HepG2 (cell line): ENCODE measurements around the gene FASTK. TPM values are rescaled to one million over a fixed set of nuclear protein-coding genes. Genes with fewer than 3 reads are reported as not detected.

Experiments
- EP300 ChIP-seq, 3 experiments: sonication (generic) in 1 of 3; formaldehyde crosslinking in 1 of 3; IDR thresholded peaks; 2 replicates each; pipeline versions ENCODE4 v1.5.1 to v1.6.1; 2011 to 2020; ENCODE audit warnings: low read depth in 2 of 3, low read length in 2 of 3, borderline replicate concordance in 1 of 3, improper control_type of control experiment in 1 of 3, mild to moderate bottlenecking in 1 of 3, missing genetic modification reagents in 1 of 3, moderate library complexity in 1 of 3
- ETV6 ChIP-seq: sonication (generic); formaldehyde crosslinking; conservative IDR thresholded peaks from 2 replicates; pipeline ENCODE4 v1.4.0; 2020; ENCODE audit warnings: missing genetic modification reagents
- GTF2F1 ChIP-seq: fragments of 150-350 bp; IDR thresholded peaks from 2 replicates; pipeline ENCODE4 v1.6.1; 2014; ENCODE audit warnings: low read length
- HCFC1 ChIP-seq: fragments of 150-350 bp; IDR thresholded peaks from 2 replicates; pipeline ENCODE4 v1.6.1; 2014; ENCODE audit warnings: low read depth, low read length
- HNRNPK ChIP-seq: fragments of 200-400 bp; formaldehyde crosslinking; IDR thresholded peaks from 2 replicates; pipeline ENCODE4 v1.6.1; 2018; ENCODE audit warnings: low read length, low read depth, moderate library complexity, mild to moderate bottlenecking; ENCODE audit not compliant: poor library complexity, severe bottlenecking
- JUN ChIP-seq: sonication (generic); formaldehyde crosslinking; IDR thresholded peaks from 2 replicates; pipeline ENCODE4 v1.4.0; 2020; ENCODE audit warnings: mild to moderate bottlenecking, missing genetic modification reagents
- KAT7 ChIP-seq: IDR thresholded peaks from 2 replicates; pipeline ENCODE4 v1.6.1; 2018; ENCODE audit warnings: borderline replicate concordance, missing compliant biosample characterization
- MIXL1 ChIP-seq: IDR thresholded peaks from 2 replicates; pipeline ENCODE4 v1.6.1; 2016
- NKX3-1 ChIP-seq: sonication (generic); formaldehyde crosslinking; IDR thresholded peaks from 2 replicates; pipeline ENCODE4 v1.5.0; 2020; ENCODE audit warnings: missing genetic modification reagents
- RFXAP ChIP-seq: sonication (generic); formaldehyde crosslinking; IDR thresholded peaks from 2 replicates; pipeline ENCODE4 v1.4.0; 2020; ENCODE audit warnings: missing genetic modification reagents, borderline replicate concordance
- ZNF451 ChIP-seq: sonication (generic); formaldehyde crosslinking; IDR thresholded peaks from 2 replicates; pipeline ENCODE4 v1.5.0; 2020; ENCODE audit warnings: mild to moderate bottlenecking, missing genetic modification reagents
- ZNF547 ChIP-seq: sonication (generic); formaldehyde crosslinking; IDR thresholded peaks from 2 replicates; pipeline ENCODE4 v1.5.1; 2020; ENCODE audit warnings: mild to moderate bottlenecking, missing genetic modification reagents
- ZNF605 ChIP-seq: sonication (generic); formaldehyde crosslinking; IDR thresholded peaks from 2 replicates; pipeline ENCODE4 v1.8.0; 2022; ENCODE audit warnings: mild to moderate bottlenecking, missing genetic modification reagents
- ZNF670 ChIP-seq: sonication (generic); formaldehyde crosslinking; IDR thresholded peaks from 2 replicates; pipeline ENCODE4 v1.8.0; 2022; ENCODE audit warnings: mild to moderate bottlenecking, missing genetic modification reagents, borderline replicate concordance
- ZNF776 ChIP-seq: sonication (generic); formaldehyde crosslinking; IDR thresholded peaks from 2 replicates; pipeline ENCODE4 v1.4.0; 2020; ENCODE audit warnings: mild to moderate bottlenecking, missing genetic modification reagents
- ZZZ3 ChIP-seq: sonication (generic); formaldehyde crosslinking; IDR thresholded peaks from 2 replicates; pipeline ENCODE4 v1.4.0; 2020; ENCODE audit warnings: missing genetic modification reagents, mild to moderate bottlenecking, borderline replicate concordance
- polyA plus RNA-seq, 8 experiments: library from polyadenylated mRNA; depleted of rRNA in 3 of 8; stranded (reverse) in 7 of 8; unstranded in 1 of 8; fragments of >200 nt; fragmentation: Illumina TruSeq in 4 of 8; extraction: Trizol in 4 of 8; gene quantifications; 2 replicates each; pipeline versions ENCODE4 v1.2.1 to v1.2.3, GENCODE V29; 2011 to 2016; ENCODE audit warnings: low read depth in 4 of 8, missing spikeins in 1 of 8, mixed read lengths in 1 of 8; ENCODE audit not compliant: insufficient read depth in 1 of 8
- total RNA-seq, 5 experiments: library from RNA; depleted of rRNA; stranded (reverse); fragments of >200 nt; fragmentation: Illumina TruSeq; extraction: Trizol; gene quantifications; 2 replicates each; pipeline ENCODE4 v1.2.3, GENCODE V29; 2016; ENCODE audit warnings: low read depth in 1 of 5
- TF ChIP-seq, protein P1 (sequence below): sonication (generic); formaldehyde crosslinking; IDR thresholded peaks from 2 replicates; pipeline ENCODE4 v1.8.1; 2023; ENCODE audit warnings: mild to moderate bottlenecking, missing genetic modification reagents, borderline replicate concordance
- TF ChIP-seq, protein P2 (sequence below): IDR thresholded peaks from 2 replicates; pipeline ENCODE4 v1.6.1; 2016; ENCODE audit warnings: missing genetic modification reagents, missing compliant biosample characterization
- TF ChIP-seq, protein P3 (sequence below): sonication (generic); formaldehyde crosslinking; IDR thresholded peaks from 2 replicates; pipeline ENCODE4 v1.8.1; 2022; ENCODE audit warnings: low read depth, mild to moderate bottlenecking, missing genetic modification reagents
- TF ChIP-seq, protein P4 (sequence below): sonication (generic); formaldehyde crosslinking; IDR thresholded peaks from 2 replicates; pipeline ENCODE4 v1.8.1; 2022; ENCODE audit warnings: mild to moderate bottlenecking, missing genetic modification reagents
- TF ChIP-seq, protein P5 (sequence below): sonication (generic); formaldehyde crosslinking; IDR thresholded peaks from 2 replicates; pipeline ENCODE4 v1.4.0; 2020; ENCODE audit warnings: missing genetic modification reagents

Gene FASTK
- total and polyA plus RNA-seq, 2 of the 13 experiments (the other 11 are each of a cell fraction or from before 2014, with no cell fraction given): 52.9 to 55.7 TPM

GRCh38 chr7:151080522-151081169, at the start of gene FASTK (continued):
- TF ChIP-seq, protein P1, sequence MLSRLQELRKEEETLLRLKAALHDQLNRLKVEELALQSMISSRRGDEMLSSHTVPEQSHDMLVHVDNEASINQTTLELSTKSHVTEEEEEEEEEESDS: peak; percentile 84; the same call in 1 of the 2 replicates
- TF ChIP-seq NKX3-1 (CRISPR knock-in tag): no peak
- 0 out of 2 replicates have a peak, but pooled peaks have one; percentile 64 for TF ChIP-seq GTF2F1
- TF ChIP-seq JUN (CRISPR knock-in tag): no peak
- TF ChIP-seq HNRNPK: peak; percentile 74
- TF ChIP-seq ETV6: no peak
- peak; percentile 38; the same call in 1 of the 2 replicates for TF ChIP-seq ZNF605 (CRISPR knock-in tag)
- TF ChIP-seq, protein P2, sequence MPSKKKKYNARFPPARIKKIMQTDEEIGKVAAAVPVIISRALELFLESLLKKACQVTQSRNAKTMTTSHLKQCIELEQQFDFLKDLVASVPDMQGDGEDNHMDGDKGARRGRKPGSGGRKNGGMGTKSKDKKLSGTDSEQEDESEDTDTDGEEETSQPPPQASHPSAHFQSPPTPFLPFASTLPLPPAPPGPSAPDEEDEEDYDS: peak; percentile 77
- peak; percentile 47; the same call in 1 of the 2 replicates for TF ChIP-seq HCFC1
- peak; percentile 29; the same call in 1 of the 2 replicates for TF ChIP-seq ZNF451 (CRISPR knock-in tag)
- TF ChIP-seq ZNF670: peak; percentile 90; the same call in 1 of the 2 replicates
- TF ChIP-seq, protein P3, sequence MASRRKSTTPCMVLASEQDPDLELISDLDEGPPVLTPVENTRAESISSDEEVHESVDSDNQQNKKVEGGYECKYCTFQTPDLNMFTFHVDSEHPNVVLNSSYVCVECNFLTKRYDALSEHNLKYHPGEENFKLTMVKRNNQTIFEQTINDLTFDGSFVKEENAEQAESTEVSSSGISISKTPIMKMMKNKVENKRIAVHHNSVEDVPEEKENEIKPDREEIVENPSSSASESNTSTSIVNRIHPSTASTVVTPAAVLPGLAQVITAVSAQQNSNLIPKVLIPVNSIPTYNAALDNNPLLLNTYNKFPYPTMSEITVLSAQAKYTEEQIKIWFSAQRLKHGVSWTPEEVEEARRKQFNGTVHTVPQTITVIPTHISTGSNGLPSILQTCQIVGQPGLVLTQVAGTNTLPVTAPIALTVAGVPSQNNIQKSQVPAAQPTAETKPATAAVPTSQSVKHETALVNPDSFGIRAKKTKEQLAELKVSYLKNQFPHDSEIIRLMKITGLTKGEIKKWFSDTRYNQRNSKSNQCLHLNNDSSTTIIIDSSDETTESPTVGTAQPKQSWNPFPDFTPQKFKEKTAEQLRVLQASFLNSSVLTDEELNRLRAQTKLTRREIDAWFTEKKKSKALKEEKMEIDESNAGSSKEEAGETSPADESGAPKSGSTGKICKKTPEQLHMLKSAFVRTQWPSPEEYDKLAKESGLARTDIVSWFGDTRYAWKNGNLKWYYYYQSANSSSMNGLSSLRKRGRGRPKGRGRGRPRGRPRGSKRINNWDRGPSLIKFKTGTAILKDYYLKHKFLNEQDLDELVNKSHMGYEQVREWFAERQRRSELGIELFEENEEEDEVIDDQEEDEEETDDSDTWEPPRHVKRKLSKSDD (CRISPR knock-in tag): 0 out of 2 replicates have a peak, but pooled peaks have one; percentile 59
- TF ChIP-seq, protein P4, sequence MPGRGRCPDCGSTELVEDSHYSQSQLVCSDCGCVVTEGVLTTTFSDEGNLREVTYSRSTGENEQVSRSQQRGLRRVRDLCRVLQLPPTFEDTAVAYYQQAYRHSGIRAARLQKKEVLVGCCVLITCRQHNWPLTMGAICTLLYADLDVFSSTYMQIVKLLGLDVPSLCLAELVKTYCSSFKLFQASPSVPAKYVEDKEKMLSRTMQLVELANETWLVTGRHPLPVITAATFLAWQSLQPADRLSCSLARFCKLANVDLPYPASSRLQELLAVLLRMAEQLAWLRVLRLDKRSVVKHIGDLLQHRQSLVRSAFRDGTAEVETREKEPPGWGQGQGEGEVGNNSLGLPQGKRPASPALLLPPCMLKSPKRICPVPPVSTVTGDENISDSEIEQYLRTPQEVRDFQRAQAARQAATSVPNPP (CRISPR knock-in tag): peak; percentile 84
- peak; percentile 78; the same call in 1 of the 2 replicates for TF ChIP-seq ZZZ3 (CRISPR knock-in tag)
- TF ChIP-seq EP300 (IDR thresholded peaks at IDR 0.05; ENCODE audit: low read depth in 2 of 2, low read length in 2 of 2): peak in 1 of 2 experiments; percentile 20; a peak in 1 of 4 replicates
- TF ChIP-seq EP300 (CRISPR knock-in tag; IDR thresholded peaks at IDR 0.05; ENCODE audit: borderline replicate concordance): no peak
- TF ChIP-seq ZNF776 (CRISPR knock-in tag): 0 out of 2 replicates have a peak, but pooled peaks have one; percentile 21
- peak; percentile 52; the same call in 1 of the 2 replicates for TF ChIP-seq RFXAP (CRISPR knock-in tag)
- TF ChIP-seq, protein P5, sequence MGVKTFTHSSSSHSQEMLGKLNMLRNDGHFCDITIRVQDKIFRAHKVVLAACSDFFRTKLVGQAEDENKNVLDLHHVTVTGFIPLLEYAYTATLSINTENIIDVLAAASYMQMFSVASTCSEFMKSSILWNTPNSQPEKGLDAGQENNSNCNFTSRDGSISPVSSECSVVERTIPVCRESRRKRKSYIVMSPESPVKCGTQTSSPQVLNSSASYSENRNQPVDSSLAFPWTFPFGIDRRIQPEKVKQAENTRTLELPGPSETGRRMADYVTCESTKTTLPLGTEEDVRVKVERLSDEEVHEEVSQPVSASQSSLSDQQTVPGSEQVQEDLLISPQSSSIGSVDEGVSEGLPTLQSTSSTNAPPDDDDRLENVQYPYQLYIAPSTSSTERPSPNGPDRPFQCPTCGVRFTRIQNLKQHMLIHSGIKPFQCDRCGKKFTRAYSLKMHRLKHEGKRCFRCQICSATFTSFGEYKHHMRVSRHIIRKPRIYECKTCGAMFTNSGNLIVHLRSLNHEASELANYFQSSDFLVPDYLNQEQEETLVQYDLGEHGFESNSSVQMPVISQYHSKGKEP: peak; percentile 18; the same call in 1 of the 2 replicates
- peak; percentile 12; the same call in 1 of the 2 replicates for TF ChIP-seq MIXL1 (CRISPR knock-in tag)
- peak; percentile 71 for TF ChIP-seq KAT7
- TF ChIP-seq ZNF547: no peak; the same call in none of the 2 replicates
